HG03558 (cell line): ENCODE measurements around the gene ABCC3.
"Not testable (repeated sequence)": the region's sequence is repeated elsewhere in the genome, so short reads cannot be mapped to it uniquely, and the experiment has no call there.

Experiments used
- ATAC-seq: cut with Tn5 transposase; IDR thresholded peaks from one replicate; pipeline ENCODE4 v1.9.1; 2021; ENCODE audit warnings: moderate number of reproducible peaks; ENCODE audit not compliant: unreplicated experiment; ENCODE audit errors: extremely low read depth

ABCC3 gene

DNA sequence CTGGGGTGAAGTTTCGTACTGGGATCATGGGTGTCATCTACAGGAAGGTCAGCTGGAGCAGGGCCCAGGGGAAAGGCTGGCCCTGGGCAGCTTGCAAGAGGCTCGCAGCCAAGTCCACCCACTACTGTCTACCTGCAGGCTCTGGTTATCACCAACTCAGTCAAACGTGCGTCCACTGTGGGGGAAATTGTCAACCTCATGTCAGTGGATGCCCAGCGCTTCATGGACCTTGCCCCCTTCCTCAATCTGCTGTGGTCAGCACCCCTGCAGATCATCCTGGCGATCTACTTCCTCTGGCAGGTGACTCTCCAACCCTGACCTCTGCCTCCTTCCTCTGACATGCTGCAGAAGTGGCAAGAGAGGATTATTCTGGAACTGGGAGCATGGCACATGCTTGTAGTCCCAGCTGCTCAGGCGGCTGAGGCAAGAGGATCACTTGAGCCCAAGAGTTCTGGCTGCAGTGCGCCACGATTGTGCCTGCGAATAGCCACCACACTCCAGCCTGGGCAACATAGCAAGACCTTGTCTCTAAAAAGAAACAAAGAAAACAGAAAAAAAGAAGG, 29.2 kb downstream of the ABCC3 start:
- no peak for ATAC-seq

DNA sequence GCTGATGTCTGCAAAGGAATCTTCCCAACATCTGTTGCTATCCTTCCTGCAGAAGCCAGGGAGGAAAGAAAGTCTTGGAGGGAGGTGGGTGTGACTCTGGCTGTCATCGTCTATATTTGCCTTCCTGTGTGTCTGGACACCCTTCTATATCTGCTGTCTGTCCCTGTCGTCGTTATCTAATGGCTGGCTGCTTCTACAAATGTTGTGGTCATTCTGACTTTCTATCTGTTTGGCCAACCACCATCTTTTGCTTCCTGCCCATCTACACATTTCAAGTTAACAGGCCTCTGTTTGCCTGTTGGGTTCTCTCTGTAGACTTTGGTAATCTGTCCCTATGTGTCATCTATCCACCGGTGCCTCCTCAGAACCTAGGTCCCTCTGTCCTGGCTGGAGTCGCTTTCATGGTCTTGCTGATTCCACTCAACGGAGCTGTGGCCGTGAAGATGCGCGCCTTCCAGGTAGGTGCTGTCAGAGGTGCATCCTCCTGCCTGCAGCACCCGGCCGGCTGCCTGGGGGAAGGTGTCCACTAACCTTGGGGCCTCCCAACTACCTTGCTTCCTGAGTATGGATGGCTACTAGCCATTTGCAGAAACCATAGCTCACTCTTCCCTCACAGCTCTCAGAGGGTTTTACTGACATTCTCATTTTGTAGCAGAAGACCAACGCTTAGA, 30.2 kb downstream of the ABCC3 start:
- no peak for ATAC-seq

DNA sequence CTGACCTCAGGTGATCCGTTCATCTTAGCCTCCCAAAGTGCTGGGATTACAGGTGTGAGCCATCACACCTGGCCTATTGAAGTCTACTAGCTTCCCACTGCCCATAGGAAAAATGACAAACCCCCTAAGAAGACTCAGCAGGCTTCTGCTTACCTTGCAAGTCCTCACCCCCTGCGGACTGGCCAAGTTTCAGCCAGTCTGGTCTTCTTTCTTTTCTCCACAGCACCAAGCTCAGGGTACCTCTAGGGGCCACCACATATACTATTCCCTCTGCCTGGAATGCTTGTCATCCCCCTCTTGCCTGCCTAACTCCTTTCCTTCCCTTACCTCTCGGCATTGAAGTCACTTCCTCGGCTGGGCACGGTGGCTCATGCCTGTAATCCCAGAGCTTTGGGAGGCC, 31.2 kb downstream of the ABCC3 start:
- no peak for ATAC-seq

DNA sequence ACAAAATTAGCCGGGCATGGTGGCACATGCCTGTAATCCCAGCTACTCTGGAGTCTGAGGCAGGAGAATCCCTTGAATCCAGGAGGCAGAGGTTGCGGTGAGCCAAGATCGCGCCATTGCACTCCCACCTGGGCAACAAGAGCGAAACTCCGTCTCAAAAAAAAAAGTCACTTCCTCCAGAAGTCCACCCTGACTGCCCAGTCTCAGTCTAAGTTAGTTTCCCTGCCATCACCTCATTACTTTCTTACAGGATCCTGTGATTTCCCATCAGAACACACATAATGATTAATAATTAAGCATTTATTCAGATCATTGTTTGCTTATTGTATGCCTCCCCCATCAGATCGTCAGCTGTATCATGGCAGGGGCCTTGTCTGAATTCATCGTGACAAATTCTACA, 31.6 kb downstream of the ABCC3 start:
- ATAC-seq = no peak

DNA sequence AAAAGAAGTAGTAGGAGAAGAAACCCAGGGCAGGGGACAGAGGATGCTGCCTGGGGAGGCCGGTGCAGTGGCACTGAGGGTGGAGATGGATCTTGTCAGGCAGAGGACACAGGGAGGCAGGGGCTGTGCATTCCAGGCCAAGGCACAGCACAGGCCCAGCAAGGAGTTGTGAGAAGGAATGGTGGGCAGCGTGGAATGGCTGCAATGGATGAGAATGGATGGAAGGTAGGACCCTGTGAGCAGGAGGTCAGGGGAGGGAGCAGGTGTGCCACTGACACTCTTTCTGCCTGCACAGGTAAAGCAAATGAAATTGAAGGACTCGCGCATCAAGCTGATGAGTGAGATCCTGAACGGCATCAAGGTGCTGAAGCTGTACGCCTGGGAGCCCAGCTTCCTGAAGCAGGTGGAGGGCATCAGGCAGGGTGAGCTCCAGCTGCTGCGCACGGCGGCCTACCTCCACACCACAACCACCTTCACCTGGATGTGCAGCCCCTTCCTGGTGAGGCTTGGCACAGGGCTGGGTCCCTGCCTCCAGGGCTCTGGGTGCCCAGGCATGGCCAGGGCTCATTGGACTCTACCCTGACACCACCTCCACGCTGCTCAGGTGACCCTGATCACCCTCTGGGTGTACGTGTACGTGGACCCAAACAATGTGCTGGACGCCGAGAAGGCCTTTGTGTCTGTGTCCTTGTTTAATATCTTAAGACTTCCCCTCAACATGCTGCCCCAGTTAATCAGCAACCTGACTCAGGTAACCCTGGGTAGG, 32.8 kb downstream of the ABCC3 start:
- no peak for ATAC-seq

DNA sequence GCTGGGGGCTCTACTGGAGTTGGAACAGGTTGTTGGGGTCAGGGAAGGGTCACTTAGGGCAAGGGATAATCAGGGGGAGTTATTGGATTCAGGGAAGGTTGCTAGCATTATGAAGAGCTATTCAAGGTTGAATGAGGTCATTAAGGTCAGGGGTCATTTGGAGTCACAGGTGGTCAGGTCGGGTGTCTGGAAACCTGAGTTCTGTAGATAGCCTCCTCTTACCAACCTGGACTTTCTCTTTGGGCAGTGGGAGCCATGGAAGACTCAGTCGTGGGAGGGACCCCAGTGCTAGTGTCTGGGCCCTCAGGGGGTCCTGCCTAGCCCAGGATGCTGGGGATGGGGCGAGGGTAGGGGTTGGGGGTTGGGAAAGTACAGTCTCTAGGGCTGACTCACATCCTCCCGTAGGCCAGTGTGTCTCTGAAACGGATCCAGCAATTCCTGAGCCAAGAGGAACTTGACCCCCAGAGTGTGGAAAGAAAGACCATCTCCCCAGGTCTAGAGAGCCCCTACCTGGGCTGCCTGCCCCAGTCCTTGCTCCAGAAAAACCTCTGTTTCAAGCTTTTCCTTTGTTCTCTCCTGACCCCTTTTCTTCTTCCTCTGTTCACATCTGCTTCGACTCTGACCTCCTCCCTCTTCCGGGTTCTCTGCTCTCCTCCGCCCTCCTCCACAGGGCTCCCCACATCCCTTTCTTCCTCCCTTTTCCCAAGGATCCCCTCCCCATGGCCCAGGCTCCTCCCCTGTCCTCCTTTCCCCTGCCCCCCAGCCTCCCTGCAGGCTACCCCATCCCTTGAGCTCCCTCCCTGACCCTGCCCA, 33.5 kb downstream of the ABCC3 start:
- ATAC-seq = no peak

GRCh38 chr17:50668838-50669581, 34.3 kb downstream of the ABCC3 start:
- ATAC-seq = no peak

- ATAC-seq = no peak
Observed at GRCh38 chr17:50672071-50672470, 37.4 kb downstream of the ABCC3 start.

GRCh38 chr17:50672831-50673551, 38.3 kb downstream of the ABCC3 start:
- no peak for ATAC-seq

- no peak for ATAC-seq
Observed at GRCh38 chr17:50675190-50675589, 40.5 kb downstream of the ABCC3 start.

- ATAC-seq = no peak
Observed at GRCh38 chr17:50675627-50676026, 40.9 kb downstream of the ABCC3 start.

GRCh38 chr17:50676065-50676975, 41.6 kb downstream of the ABCC3 start:
- no peak for ATAC-seq

DNA sequence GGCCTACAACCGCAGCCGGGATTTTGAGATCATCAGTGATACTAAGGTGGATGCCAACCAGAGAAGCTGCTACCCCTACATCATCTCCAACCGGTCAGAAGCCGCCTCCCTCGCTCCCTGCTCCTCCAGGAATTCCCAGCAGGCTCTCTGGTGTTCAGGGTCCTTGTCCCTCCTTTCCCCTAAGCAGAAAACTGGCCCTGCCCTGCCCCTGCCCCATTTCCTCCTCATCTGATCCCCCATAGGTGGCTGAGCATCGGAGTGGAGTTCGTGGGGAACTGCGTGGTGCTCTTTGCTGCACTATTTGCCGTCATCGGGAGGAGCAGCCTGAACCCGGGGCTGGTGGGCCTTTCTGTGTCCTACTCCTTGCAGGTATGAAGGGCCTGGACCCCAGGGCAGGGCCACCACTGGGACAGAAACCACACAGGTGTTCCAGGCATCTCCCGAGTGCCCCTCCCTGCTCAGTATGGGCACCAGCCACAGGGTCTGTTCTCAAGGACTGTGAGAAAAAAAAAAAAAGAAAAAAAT, 43.2 kb downstream of the ABCC3 start:
- ATAC-seq = no peak

DNA sequence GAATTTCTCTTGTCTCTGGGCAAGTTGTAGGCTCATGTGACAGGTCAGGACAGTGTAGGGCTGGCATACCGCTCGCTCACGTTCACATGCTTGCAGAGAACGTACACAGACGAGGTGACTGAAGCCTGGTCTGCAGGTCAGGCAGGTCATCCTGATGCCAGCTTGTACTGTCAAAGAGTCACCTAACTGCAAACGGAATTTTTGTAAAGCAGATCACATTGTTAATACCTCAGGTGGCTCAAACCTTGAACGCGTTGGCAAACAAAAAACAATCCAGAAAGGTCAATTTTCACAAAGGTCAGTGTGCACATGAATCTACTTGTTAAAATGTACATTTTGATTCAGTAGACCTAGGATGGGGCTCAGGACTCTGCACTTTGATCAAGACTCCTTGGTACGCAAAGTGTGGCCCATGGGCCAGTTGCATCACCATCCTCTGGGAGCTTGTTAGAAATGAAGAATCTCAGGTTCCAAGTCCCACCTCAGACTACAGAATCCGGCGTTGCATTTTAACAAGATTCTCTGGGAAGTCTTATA, 44.4 kb downstream of the ABCC3 start:
- ATAC-seq = no peak

GRCh38 chr17:50680126-50680525, 45.4 kb downstream of the ABCC3 start:
- ATAC-seq = no peak

GRCh38 chr17:50680543-50681262, 46.0 kb downstream of the ABCC3 start:
- not testable (repeated sequence) for ATAC-seq
